ENCODE data around the gene MC1R.
"Not testable (repeated sequence)": the region's sequence is repeated elsewhere in the genome, so short reads cannot be mapped to it uniquely, and the experiment has no call there.

Gene MC1R

DNA sequence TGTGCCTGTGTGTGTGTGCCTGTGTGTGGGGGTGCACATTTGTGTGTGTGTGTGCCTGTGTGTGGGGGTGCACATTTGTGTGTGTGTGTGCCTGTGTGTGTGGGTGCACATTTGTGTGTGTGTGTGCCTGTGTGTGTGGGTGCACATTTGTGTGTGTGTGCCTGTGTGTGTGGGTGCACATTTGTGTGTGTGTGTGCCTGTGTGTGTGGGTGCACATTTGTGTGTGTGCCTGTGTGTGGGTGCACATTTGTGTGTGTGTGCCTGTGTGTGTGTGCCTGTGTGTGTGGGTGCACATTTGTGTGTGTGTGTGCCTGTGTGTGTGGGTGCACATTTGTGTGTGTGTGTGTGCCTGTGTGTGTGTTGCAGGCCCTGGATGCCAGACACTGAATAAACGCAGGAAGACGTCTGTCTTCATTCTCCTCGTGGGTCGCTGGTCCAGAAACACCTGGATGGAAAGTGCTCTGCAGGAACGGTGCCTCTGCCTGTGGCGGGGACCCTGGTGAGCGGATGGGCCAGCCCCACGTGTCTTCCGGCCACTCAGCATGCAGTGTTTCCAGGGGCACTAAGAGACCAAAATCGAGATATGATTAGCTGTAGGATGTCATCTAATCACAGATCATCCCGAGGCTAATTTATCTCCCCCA lies 3.9 kb upstream of the MC1R start:
- not testable (repeated sequence) for DNase-seq

DNA sequence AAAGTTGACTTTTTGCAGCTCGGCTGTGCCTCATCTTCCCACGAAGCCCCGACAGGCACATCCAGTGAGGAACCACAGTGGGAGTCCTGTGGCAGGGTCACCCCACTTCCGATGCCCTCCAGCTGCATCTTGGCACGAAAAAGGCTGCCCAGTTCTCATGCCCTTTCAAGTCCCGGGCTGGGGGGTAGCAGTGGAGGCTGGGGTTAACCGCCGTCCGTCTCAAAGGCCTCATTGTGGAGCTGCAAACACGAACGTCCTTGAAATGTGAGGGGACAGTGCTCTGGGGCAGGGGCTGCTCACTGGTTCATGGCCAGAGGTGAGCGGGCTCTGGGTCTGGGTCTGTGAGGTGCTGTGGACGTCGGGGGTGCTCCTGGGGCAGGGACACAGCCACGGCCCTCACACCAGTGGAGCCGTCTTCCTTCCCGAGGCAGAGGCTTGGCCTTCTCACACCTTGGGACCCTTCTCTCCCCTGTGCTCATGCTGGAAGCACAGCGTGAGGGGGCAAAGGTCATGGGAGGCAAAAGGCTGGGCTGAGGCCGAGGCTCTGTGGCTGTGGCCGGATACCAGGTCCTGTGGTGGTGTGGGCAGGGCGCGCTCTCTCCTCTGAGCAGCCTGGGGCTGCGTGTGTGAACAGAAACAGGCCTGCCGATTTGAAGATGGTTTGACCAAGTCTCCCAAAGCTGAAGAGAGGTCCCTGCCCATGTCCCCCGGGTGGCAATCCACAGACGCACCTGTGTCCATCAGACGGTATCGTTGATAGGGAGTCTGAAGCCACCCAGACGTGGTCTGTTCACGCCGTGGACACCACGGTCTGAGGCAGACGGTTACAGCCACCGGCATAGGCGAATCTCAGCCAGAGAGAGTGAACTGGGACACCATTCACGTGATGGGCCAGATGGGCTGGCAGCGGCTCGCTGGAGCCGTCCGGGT lies 3.1 kb upstream of the MC1R start:
- DNase-seq: no peak

DNA sequence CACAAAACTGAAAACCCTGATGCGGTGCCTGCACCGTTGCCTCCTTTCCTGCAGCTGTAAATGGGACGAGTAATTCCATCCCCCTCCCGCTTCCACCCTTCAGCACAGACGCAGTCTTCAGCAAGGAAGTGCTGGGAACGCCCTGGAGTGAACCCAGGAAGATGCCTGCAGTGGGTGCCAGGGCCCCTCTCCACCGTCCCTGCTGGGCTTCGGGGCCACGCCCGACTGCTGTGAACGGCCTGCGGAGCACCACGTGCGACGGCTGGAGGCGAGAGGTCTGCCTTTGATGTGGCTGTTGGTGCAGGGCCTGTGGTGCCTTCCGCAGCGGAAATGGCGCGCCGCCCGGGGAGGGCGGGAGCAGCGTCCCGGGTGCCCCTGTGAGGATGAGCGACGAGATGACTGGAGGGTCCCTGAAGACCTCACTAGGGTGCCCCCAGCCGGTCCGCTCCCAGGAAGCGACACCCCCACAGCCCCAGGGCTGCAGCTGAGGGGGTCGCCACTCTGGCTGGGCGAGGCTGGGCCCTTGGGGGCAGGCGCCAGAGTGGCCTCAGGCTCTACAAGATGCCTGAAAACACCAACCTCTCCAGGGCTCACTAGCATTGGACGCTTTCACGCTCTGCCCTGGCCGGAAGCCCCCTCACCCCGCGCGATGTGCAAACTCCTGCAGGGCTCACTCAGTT lies 749 bp upstream of the MC1R start:
- DNase-seq: peak; percentile 48

DNA sequence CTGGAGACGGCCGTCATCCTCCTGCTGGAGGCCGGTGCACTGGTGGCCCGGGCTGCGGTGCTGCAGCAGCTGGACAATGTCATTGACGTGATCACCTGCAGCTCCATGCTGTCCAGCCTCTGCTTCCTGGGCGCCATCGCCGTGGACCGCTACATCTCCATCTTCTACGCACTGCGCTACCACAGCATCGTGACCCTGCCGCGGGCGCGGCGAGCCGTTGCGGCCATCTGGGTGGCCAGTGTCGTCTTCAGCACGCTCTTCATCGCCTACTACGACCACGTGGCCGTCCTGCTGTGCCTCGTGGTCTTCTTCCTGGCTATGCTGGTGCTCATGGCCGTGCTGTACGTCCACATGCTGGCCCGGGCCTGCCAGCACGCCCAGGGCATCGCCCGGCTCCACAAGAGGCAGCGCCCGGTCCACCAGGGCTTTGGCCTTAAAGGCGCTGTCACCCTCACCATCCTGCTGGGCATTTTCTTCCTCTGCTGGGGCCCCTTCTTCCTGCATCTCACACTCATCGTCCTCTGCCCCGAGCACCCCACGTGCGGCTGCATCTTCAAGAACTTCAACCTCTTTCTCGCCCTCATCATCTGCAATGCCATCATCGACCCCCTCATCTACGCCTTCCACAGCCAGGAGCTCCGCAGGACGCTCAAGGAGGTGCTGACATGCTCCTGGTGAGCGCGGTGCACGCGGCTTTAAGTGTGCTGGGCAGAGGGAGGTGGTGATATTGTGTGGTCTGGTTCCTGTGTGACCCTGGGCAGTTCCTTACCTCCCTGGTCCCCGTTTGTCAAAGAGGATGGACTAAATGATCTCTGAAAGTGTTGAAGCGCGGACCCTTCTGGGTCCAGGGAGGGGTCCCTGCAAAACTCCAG lies 1.1 kb downstream of the MC1R start:
- no peak for DNase-seq

- DNase-seq: no peak
These were observed 2.1 kb downstream of the MC1R start for GRCh38 chr16:89920723-89921122.

DNA sequence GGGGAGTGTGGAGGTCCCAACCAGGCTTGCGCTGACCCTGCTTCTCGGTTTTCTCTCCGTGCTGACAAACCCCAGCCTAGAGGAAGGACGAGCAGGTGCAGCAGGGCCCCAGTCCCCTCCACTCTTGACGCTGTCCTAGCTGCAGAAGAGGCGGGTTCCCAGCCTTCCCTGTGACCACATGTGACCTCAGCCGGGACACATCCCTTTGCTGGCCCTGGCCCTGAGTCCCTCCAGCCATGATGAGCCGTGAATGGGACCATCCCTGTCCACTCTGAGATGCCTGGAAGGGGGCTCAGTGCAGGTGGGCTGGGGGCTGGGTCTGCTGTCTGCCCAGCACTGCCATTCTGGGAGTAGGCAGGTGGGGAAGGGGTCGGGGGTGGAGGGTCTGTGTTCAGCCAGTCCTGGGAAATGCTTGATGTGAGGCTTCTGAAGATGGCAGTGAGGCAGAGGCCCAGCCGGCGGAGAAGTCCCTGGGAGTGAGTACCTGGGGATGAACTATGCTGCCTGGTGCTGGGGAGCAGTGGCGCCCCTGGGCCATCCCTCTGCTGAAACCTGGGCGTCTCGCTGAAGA lies 2.6 kb downstream of the MC1R start:
- peak; percentile 2 for DNase-seq

GRCh38 chr16:89921702-89922476 lies 3.2 kb downstream of the MC1R start:
- peak; percentile 37 for DNase-seq

DNA sequence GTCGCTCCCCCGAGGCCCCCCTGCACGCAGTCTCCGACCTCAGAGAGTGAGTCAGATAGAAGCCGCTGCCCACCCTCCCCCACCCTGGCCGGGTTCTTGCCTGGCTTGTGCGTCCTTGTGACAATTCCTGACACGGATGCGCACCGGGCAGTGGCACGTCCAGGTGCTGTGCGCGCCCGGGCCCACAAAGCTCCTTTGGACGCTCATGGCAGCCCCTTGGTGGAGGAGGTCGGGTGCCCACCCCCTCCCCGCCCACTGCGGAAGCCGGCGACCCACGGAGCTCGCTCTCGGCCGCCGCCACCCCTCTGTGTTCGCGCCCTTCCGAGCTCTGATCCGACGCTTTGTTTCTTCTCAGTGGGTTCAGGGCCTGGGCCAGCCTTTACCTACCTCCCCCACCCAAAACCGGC lies 3.8 kb downstream of the MC1R start:
- DNase-seq: peak; percentile 38

DNA sequence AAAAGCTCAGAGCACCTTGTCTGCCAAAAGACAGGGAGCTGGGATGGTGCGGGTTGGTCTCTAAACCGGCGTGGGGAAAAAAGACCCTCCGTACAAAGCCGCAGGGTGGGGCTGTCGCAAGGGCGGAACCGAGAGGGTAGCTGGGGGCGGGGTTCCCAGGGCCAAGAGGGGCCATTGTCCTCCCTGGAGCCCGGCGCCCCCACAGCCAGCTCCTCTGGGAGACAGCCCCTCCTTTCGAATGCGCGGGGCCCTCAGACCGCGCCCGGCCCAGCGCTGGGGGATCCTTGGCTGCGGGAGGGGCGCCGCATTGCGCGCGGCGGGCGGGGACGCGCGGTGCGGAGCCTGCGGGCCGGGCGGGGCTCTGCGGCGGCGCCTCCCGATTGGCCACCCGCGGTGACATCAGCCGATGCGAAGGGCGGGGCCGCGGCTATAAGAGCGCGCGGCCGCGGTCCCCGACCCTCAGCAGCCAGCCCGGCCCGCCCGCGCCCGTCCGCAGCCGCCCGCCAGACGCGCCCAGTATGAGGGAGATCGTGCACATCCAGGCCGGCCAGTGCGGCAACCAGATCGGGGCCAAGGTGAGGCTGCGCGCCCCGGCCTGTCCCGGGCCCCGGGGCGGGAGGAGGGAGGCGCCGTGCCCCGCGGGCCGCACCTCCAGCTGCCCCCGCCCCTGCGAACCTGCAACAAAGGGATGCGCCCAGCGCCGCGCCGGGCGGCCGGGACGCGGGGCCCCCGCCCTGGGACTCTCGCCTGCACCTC lies 4.4 kb downstream of the MC1R start, which contains the start of gene TUBB3:
Gene TUBB3, plus strand, starts transcription at position 459 of the 756 bp plus-strand sequence. Its CDS starts 60 bp downstream, at position 519.
- peak; percentile 47 for DNase-seq

- no peak for DNase-seq
These were observed 5.1 kb downstream of the MC1R start for GRCh38 chr16:89923640-89924296.

- DNase-seq: peak; percentile 17
These were observed 5.7 kb downstream of the MC1R start for GRCh38 chr16:89924297-89924924.

- peak; percentile 8 for DNase-seq
These were observed 6.3 kb downstream of the MC1R start for GRCh38 chr16:89924925-89925307.

DNA sequence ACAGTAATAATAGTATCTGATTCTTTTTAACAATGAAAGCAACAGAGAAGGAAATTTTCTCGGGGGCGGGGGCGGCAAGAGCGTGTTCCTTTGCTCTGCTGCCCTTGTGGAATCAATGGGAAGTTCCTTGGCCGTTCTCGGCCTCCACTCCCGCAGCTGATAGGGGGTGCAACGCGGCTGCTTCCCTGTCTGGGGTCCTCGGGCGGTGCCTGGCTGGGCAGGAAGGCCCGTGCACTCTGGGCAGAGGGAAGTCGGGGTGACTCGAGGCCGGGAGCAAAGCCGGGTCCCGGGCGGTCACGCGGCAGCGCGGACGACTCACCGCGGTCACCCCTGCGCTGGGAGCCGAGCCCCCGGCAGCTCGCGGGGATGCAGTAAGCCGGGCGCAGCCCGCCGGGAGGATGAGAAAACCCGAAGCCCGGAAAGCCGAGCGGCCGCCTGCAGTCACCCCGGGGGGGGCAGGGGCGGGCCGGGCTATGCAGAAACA lies 7.0 kb downstream of the MC1R start:
- no peak for DNase-seq

- no peak for DNase-seq
These were observed 12.7 kb downstream of the MC1R start for GRCh38 chr16:89931305-89931896.

GRCh38 chr16:89931964-89932363 lies 13.3 kb downstream of the MC1R start:
- DNase-seq: no peak

DNA sequence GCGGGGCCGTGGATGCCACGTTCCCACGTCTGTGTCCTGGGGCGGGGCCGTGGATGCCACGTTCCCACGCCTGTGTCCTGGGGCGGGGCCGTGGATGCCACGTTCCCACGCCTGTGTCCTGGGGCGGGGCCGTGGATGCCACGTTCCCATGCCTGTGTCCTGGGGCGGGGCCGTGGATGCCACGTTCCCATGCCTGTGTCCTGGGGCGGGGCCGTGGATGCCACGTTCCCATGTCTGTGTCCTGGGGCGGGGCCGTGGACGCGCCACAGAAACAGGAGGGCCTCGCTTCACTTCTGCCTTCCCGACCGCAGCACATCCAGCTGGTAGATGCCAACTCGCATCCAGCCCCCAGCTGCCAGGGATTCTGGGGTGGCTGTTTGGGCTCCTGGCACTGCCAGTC lies 15.4 kb downstream of the MC1R start:
- not testable (repeated sequence) for DNase-seq

- DNase-seq: no peak
These were observed 16.2 kb downstream of the MC1R start for GRCh38 chr16:89934611-89935553.

DNA sequence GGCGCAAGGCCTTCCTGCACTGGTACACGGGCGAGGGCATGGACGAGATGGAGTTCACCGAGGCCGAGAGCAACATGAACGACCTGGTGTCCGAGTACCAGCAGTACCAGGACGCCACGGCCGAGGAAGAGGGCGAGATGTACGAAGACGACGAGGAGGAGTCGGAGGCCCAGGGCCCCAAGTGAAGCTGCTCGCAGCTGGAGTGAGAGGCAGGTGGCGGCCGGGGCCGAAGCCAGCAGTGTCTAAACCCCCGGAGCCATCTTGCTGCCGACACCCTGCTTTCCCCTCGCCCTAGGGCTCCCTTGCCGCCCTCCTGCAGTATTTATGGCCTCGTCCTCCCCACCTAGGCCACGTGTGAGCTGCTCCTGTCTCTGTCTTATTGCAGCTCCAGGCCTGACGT lies 17.0 kb downstream of the MC1R start:
- DNase-seq: not testable (repeated sequence)
